OCI-M2 (cell line): ENCODE data around the gene CFAP221.

ENCODE experiments used
- DNase-seq: peaks from one replicate; lab custom pipeline; 2025; ENCODE audit not compliant: unreplicated experiment; lab: John Stamatoyannopoulos, UW

CFAP221 gene

GRCh38 chr2:119536211-119536610 is 8.0 kb upstream of the CFAP221 start:
- no peak for DNase-seq

DNA sequence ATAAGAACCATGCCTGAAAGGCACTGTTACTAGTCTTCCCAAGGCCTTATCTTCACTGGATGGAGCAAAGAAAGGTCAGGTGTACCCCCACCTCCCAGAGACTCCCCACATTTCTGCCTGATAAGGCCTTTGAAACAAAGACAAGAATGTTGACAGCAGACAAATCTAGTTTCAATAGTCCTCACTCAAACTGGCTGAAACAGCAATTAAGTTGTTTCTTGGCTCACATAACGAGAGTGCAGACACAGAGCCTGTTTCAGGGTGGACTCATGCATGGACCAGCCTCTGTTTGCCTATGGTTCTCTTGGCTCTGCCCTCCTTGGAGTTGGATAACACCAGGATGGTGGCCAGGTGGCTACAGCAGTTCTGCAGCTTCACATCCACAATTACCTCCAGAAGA is 7.5 kb upstream of the CFAP221 start:
- no peak for DNase-seq

GRCh38 chr2:119537792-119538191 is 6.5 kb upstream of the CFAP221 start:
- no peak for DNase-seq

- no peak for DNase-seq
Measured at GRCh38 chr2:119541476-119541875, 2.8 kb upstream of the CFAP221 start.

GRCh38 chr2:119544939-119545475 is 758 bp downstream of the CFAP221 start:
- DNase-seq = no peak

GRCh38 chr2:119545754-119546446 is 1.7 kb downstream of the CFAP221 start:
- DNase-seq = no peak

DNA sequence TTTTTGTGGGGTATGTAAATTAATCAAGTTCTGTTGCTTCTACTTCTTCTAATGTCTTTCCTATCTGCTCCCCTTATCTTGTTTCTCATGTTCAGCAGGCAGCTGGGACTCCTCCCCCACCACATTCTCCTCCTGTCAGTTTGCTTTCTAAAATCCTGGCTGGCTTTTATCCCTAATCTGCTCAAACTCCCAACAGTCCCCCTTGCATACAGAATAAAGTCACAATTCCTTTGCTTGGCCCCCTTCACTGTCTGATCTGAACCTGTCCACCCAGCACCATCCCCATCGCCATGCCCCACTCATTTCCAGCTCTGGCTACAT is 2.2 kb downstream of the CFAP221 start:
- no peak for DNase-seq

GRCh38 chr2:119548516-119549120 is 4.4 kb downstream of the CFAP221 start:
- no peak for DNase-seq

GRCh38 chr2:119549241-119549640 is 5.0 kb downstream of the CFAP221 start:
- DNase-seq = no peak

- no peak for DNase-seq
Measured at GRCh38 chr2:119550346-119550745, 6.1 kb downstream of the CFAP221 start.

DNA sequence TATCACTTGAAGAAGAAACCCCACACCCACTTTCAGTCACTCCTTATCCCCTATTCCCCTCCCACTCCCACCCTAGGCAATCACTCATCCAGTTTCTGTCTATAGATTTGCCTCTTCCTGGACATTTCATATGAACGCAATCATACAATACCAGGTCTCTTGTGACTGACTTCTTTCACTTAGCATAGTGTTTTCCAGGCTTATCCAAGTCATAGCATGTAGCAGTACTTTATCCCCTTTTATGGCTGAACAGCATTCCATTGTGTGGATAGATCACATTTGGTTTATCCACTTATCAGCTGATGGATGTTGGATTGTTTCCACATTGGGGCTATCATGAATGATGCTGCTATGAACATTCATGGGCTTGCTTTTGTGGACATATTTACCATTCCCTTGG is 6.6 kb downstream of the CFAP221 start:
- no peak for DNase-seq

- DNase-seq = no peak
Measured at GRCh38 chr2:119552902-119553301, 8.7 kb downstream of the CFAP221 start.

- no peak for DNase-seq
Measured at GRCh38 chr2:119553687-119554344, 9.6 kb downstream of the CFAP221 start.

GRCh38 chr2:119565481-119565880 is 21.2 kb downstream of the CFAP221 start:
- no peak for DNase-seq

GRCh38 chr2:119567292-119567691 is 23.0 kb downstream of the CFAP221 start:
- no peak for DNase-seq

DNA sequence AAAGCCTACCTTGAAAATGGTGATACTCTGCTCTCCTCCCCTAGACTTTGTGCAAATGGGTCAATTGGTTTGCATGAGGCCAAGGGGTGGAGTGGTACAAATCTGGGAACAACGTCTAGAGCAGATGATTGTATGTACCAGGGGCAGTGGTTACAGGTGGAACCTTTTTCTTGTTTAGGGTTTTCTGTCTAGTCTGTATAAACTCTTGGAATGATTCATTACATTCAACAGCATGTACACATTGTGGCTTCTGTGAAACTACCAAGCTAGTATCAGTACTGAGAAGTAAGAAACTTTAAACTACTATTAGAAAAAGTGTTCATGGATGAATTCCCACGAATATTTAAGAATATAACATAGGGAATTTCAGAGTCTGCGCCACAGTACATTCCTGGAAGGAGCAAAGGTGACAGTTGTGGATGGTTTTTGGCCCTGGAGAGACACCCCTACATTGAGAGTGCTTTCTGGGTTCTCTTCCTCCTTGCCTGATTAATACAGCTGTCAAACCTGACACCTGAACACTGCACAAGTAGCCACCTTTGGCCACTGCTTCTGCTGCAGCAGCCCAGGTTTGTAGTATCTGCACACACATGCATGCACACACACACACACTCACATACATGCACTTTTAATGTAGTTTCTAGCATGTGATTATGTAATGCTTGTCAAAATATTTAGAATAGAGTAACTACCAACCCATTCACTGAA is 30.0 kb downstream of the CFAP221 start:
- no peak for DNase-seq

DNA sequence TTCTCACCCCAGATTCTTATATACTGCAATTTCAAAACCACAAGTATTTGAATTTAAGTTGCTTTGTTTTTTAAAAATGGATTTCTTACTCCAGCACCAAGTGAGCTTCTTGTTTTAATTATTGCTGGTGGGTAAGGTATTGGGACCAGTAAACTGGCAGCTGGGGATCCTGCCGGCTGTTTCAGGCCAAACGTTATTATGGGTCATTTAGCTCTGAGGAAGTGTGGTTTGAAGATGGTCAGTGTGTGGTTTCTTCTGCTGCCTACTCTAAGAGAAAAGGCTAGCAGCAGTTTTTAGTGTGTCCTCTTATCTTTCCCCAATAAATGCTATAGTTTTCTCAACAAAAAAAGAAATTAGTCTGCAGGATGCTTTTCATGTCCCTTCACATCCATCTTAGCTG is 30.6 kb downstream of the CFAP221 start:
- DNase-seq = no peak

DNA sequence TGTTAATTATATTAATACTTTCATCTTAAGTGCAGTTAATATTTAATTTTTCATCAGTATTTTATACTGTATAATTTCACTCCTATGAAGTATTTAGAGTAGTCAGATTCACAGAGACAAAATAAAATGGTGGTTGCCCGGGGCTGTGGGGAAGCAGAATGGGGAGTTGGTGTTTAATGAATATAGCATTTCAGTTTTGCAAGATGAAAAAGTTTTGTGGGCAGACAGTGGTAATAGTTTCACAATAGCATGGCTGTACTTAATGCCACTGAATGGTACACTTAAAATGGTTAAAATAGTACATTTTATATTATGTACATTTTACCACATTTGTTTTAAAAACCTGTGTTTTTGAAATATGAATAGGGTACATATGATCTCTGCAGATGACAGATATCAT is 31.2 kb downstream of the CFAP221 start:
- DNase-seq = no peak

- no peak for DNase-seq
Measured at GRCh38 chr2:119579424-119580295, 35.4 kb downstream of the CFAP221 start.

DNA sequence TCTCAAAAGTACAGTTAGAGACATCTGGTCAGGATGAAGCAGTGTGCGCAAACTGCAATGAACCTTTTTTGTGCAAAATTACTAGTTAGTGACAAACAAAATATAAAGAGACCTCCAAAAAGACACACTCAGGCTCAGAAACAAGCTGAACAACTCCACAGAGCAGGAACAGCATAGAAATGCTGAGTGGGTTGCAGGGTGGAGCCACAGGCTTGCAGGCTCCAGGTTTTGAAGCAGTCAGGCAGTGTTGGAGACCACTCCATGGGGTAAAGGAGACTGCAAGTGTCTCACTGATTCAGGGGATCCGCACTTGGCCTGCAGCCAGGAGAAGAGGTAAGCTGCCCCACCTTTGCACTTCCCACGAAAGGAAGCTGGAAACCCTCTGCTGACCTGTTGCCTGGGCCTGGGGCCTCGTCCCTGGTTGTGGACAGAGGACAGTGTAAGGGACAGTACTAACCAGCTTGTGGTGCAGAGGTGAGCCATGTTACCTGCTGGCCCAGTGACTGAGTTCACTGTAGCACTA is 36.4 kb downstream of the CFAP221 start:
- no peak for DNase-seq

DNA sequence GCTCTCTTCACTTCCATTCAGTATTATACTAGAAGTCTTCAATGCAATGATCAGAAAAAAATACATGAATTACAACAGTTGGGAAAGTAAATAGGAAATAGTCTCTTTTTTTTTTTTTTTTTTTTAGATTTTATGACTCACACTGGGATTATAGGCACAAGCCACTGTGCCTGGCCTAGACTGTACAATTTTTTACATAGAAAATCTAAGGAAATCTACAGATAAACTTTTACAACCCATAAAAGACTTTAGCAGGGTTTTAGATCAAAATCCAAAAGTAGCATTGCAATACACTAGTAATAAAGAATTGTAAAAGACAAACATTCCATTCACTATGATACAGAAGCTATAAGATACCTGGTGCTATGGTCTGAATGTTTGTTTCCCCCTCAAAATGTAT is 39.0 kb downstream of the CFAP221 start:
- no peak for DNase-seq
